ENCODE data around the gene SUSD1. TPM values are rescaled to one million over a fixed set of nuclear protein-coding genes. Genes with fewer than 3 reads are reported as not detected.

The SUSD1 gene
- total and polyA plus RNA-seq, 2 of the 13 experiments (the other 11 are each of a cell fraction or from before 2014, with no cell fraction given), result 25.9 to 32.3 TPM

- TF ChIP-seq, protein P1, sequence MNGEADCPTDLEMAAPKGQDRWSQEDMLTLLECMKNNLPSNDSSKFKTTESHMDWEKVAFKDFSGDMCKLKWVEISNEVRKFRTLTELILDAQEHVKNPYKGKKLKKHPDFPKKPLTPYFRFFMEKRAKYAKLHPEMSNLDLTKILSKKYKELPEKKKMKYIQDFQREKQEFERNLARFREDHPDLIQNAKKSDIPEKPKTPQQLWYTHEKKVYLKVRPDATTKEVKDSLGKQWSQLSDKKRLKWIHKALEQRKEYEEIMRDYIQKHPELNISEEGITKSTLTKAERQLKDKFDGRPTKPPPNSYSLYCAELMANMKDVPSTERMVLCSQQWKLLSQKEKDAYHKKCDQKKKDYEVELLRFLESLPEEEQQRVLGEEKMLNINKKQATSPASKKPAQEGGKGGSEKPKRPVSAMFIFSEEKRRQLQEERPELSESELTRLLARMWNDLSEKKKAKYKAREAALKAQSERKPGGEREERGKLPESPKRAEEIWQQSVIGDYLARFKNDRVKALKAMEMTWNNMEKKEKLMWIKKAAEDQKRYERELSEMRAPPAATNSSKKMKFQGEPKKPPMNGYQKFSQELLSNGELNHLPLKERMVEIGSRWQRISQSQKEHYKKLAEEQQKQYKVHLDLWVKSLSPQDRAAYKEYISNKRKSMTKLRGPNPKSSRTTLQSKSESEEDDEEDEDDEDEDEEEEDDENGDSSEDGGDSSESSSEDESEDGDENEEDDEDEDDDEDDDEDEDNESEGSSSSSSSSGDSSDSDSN (CRISPR knock-in tag; IDR thresholded peaks at IDR 0.05), result no peak
- TF ChIP-seq, protein P2, sequence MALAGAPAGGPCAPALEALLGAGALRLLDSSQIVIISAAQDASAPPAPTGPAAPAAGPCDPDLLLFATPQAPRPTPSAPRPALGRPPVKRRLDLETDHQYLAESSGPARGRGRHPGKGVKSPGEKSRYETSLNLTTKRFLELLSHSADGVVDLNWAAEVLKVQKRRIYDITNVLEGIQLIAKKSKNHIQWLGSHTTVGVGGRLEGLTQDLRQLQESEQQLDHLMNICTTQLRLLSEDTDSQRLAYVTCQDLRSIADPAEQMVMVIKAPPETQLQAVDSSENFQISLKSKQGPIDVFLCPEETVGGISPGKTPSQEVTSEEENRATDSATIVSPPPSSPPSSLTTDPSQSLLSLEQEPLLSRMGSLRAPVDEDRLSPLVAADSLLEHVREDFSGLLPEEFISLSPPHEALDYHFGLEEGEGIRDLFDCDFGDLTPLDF (CRISPR knock-in tag; IDR thresholded peaks at IDR 0.05), result no peak
- TF ChIP-seq RFXANK (CRISPR knock-in tag; IDR thresholded peaks at IDR 0.05), result 0 out of 2 replicates have a peak, but pooled peaks have one; percentile 24
- TF ChIP-seq, protein P3, sequence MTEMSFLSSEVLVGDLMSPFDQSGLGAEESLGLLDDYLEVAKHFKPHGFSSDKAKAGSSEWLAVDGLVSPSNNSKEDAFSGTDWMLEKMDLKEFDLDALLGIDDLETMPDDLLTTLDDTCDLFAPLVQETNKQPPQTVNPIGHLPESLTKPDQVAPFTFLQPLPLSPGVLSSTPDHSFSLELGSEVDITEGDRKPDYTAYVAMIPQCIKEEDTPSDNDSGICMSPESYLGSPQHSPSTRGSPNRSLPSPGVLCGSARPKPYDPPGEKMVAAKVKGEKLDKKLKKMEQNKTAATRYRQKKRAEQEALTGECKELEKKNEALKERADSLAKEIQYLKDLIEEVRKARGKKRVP (CRISPR knock-in tag; IDR thresholded peaks at IDR 0.05), result peak in 1 of 2 experiments; percentile 45; a peak in 1 of 4 replicates
- TF ChIP-seq, protein P4, sequence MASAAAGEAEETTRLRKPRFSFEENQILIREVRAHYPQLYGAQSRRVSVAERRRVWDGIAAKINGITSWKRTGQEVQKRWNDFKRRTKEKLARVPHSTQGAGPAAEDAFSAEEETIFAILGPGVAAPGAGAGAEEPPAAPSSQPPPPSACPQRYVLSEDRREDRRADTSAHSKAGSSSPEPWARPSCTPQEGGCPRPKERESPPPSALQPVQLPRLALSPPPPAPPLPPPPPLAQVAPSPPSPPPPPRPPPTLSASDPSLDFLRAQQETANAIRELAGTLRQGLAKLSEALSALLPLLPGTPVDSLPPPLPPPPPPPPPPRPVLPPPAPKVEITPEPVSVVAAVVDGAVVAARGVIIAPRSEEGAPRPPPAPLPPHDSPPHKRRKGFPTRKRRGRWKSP (CRISPR knock-in tag; IDR thresholded peaks at IDR 0.05), result peak; percentile 46; the same call in 1 of the 2 replicates
- peak; percentile 79 for TF ChIP-seq FOXA3 (CRISPR knock-in tag; IDR thresholded peaks at IDR 0.05)
- TF ChIP-seq ZNF546 (CRISPR knock-in tag; conservative IDR thresholded peaks at IDR 0.05), result 0 out of 2 replicates have a peak, but pooled peaks have one; percentile 40
- TF ChIP-seq MEF2D (CRISPR knock-in tag; IDR thresholded peaks at IDR 0.05), result peak; percentile 87
- peak; percentile 97 for TF ChIP-seq TCF7 (IDR thresholded peaks at IDR 0.05; ENCODE audit: low read depth)
- TF ChIP-seq, protein P5, sequence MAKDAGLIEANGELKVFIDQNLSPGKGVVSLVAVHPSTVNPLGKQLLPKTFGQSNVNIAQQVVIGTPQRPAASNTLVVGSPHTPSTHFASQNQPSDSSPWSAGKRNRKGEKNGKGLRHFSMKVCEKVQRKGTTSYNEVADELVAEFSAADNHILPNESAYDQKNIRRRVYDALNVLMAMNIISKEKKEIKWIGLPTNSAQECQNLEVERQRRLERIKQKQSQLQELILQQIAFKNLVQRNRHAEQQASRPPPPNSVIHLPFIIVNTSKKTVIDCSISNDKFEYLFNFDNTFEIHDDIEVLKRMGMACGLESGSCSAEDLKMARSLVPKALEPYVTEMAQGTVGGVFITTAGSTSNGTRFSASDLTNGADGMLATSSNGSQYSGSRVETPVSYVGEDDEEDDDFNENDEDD (CRISPR knock-in tag; IDR thresholded peaks at IDR 0.05; ENCODE audit: borderline replicate concordance), result peak; percentile 31; the same call in 1 of the 2 replicates
- peak; percentile 61; the same call in 1 of the 2 replicates for TF ChIP-seq ZNF350 (CRISPR knock-in tag; IDR thresholded peaks at IDR 0.05; ENCODE audit: borderline replicate concordance, low read depth)
- TF ChIP-seq ZBED4 (CRISPR knock-in tag; IDR thresholded peaks at IDR 0.05; ENCODE audit: borderline replicate concordance), result 0 out of 2 replicates have a peak, but pooled peaks have one; percentile 34
- TF ChIP-seq GTF3A (CRISPR knock-in tag; conservative IDR thresholded peaks at IDR 0.05), result peak; percentile 30; the same call in 1 of the 2 replicates
- 0 out of 2 replicates have a peak, but pooled peaks have one; percentile 69 for TF ChIP-seq ZNF34 (CRISPR knock-in tag; IDR thresholded peaks at IDR 0.05; ENCODE audit: borderline replicate concordance)
- TF ChIP-seq POLR2A (IDR thresholded peaks at IDR 0.05; ENCODE audit: insufficient read depth in 1 of 2, low read depth in 2 of 2, low read length in 2 of 2), result peak; percentile 67 to 69; a peak in 3 of 4 replicates
- no peak for TF ChIP-seq HCFC1 (IDR thresholded peaks at IDR 0.05; ENCODE audit: low read depth, low read length)
- TF ChIP-seq SIN3B (IDR thresholded peaks at IDR 0.05; ENCODE audit: low read length), result no peak
Observed at GRCh38 chr9:112119225-112120029, 55.7 kb downstream of the SUSD1 start (continued).

All from HepG2 (cell line).